K562 (cell line): ENCODE measurements around the gene TRMT112. TPM values are rescaled to one million over a fixed set of nuclear protein-coding genes. Genes with fewer than 3 reads are reported as not detected.

Experiments
- C11orf30 ChIP-seq: fragments of 450-650 bp; IDR thresholded peaks from 2 replicates; pipeline ENCODE4 v1.6.1; 2016; ENCODE audit warnings: low read depth, mild to moderate bottlenecking
- CC2D1A ChIP-seq: fragments of 450-650 bp; IDR thresholded peaks from 2 replicates; pipeline ENCODE4 v1.6.1; 2017; ENCODE audit warnings: mild to moderate bottlenecking
- CGGBP1 ChIP-seq: fragments of 250-450 bp; sonication (Bioruptor Pico); IDR thresholded peaks from 2 replicates; pipeline ENCODE4 v1.9.0; 2021; ENCODE audit warnings: mild to moderate bottlenecking
- CHCHD3 ChIP-seq: fragments of 250-450 bp; sonication (Bioruptor Pico); IDR thresholded peaks from 2 replicates; pipeline ENCODE4 v2.1.2; 2022; ENCODE audit warnings: mild to moderate bottlenecking
- CHD1 ChIP-seq: fragments of 200-600 bp; sonication (generic); IDR thresholded peaks from one replicate; pipeline ENCODE4 v1.6.1; 2012; ENCODE audit warnings: mild to moderate bottlenecking, moderate library complexity, low read length, inconsistent platforms
- E4F1 ChIP-seq: fragments of 250-450 bp; sonication (Bioruptor Pico); IDR thresholded peaks from 2 replicates; pipeline ENCODE4 v1.5.0; 2021; ENCODE audit warnings: mild to moderate bottlenecking, borderline replicate concordance
- ELF1 ChIP-seq: fragments of 200-800 bp; sonication (Bioruptor generic); IDR thresholded peaks from 2 replicates; pipeline ENCODE4 v1.6.1; 2016; ENCODE audit warnings: missing genetic modification characterization, missing compliant biosample characterization
- ELK3 ChIP-seq: fragments of 450-650 bp; formaldehyde crosslinking; IDR thresholded peaks from 2 replicates; pipeline ENCODE4 v1.4.0; 2020; ENCODE audit warnings: mild to moderate bottlenecking
- GATA2 ChIP-seq: sonication (generic); formaldehyde crosslinking; IDR thresholded peaks from 2 replicates; pipeline ENCODE4 v1.4.0; 2020; ENCODE audit warnings: mild to moderate bottlenecking, missing genetic modification reagents
- NR3C1 ChIP-seq: sonication (generic); formaldehyde crosslinking; IDR thresholded peaks from 2 replicates; pipeline ENCODE4 v1.8.1; 2022; ENCODE audit warnings: missing genetic modification reagents
- RCOR1 ChIP-seq, 2 experiments: IDR thresholded peaks; 2 replicates each; pipeline ENCODE4 v1.6.1; 2012; ENCODE audit warnings: low read depth in 2 of 2, low read length in 2 of 2, borderline replicate concordance in 1 of 2, improper control_type of control experiment in 1 of 2
- TSC22D4 ChIP-seq: fragments of 450-650 bp; IDR thresholded peaks from 2 replicates; pipeline ENCODE4 v1.6.1; 2016; ENCODE audit warnings: missing genetic modification characterization, missing biosample characterization, control low read depth
- ZEB2 ChIP-seq: fragments of 450-650 bp; IDR thresholded peaks from 2 replicates; pipeline ENCODE4 v1.6.1; 2016
- ZNF121 ChIP-seq: sonication (generic); formaldehyde crosslinking; conservative IDR thresholded peaks from 2 replicates; pipeline ENCODE4 v1.8.0; 2022; ENCODE audit warnings: missing genetic modification reagents
- ZNF133 ChIP-seq: fragments of 250-450 bp; sonication (Bioruptor Pico); IDR thresholded peaks from 2 replicates; pipeline ENCODE4 v1.4.0; 2020; ENCODE audit warnings: mild to moderate bottlenecking
- ZNF174 ChIP-seq: fragments of 250-450 bp; sonication (Bioruptor Pico); IDR thresholded peaks from 2 replicates; pipeline ENCODE4 v1.4.0; 2020; ENCODE audit warnings: mild to moderate bottlenecking
- ZNF431 ChIP-seq: sonication (generic); formaldehyde crosslinking; IDR thresholded peaks from 2 replicates; pipeline ENCODE4 v1.8.0; 2022; ENCODE audit warnings: mild to moderate bottlenecking, missing genetic modification reagents
- ZNF561 ChIP-seq: fragments of 450-650 bp; formaldehyde crosslinking; conservative IDR thresholded peaks from 2 replicates; pipeline ENCODE4 v1.4.0; 2020; ENCODE audit warnings: mild to moderate bottlenecking, moderate library complexity
- polyA plus RNA-seq, 8 experiments: library from polyadenylated mRNA; depleted of rRNA in 4 of 8; stranded (reverse) in 5 of 8; unstranded in 3 of 8; fragments of >200 nt; fragmentation: Nextera tagmentation in 2 of 8; fragmentation: Illumina TruSeq in 1 of 8; extraction: Ambion mirVana in 2 of 8; extraction: Trizol in 1 of 8; gene quantifications; 2 replicates each; pipeline versions ENCODE4 v1.2.1 to v1.2.3, GENCODE V29; 2011 to 2014; ENCODE audit warnings: inconsistent platforms in 1 of 8, missing spikeins in 1 of 8
- total RNA-seq, 7 experiments: library from RNA; depleted of rRNA in 6 of 7; stranded (reverse); fragments of >200 nt in 6 of 7; fragmentation: Illumina TruSeq in 2 of 7; extraction: Trizol in 2 of 7; gene quantifications; 2 replicates each; pipeline versions ENCODE4 v1.2.1 to v1.2.3, GENCODE V29; 2011 to 2021; ENCODE audit warnings: low replicate concordance in 1 of 7
- TF ChIP-seq, protein P1 (sequence below): fragments of 450-650 bp; formaldehyde crosslinking; IDR thresholded peaks from 2 replicates; pipeline ENCODE4 v1.4.0; 2020; ENCODE audit warnings: mild to moderate bottlenecking, mixed read lengths
- TF ChIP-seq, protein P2 (sequence below): fragments of 450-650 bp; IDR thresholded peaks from 2 replicates; pipeline ENCODE4 v1.6.1; 2018; ENCODE audit warnings: mild to moderate bottlenecking, low read depth; ENCODE audit not compliant: partially characterized antibody
- TF ChIP-seq, protein P3 (sequence below), 3 experiments: fragments of 200-800 bp in 1 of 3; sonication (Bioruptor generic) in 1 of 3; sonication (generic) in 1 of 3; formaldehyde crosslinking in 1 of 3; IDR thresholded peaks; 2 replicates each; pipeline versions ENCODE4 v1.6.1 to v1.8.0; 2016 to 2022; ENCODE audit warnings: mild to moderate bottlenecking in 2 of 3, missing compliant biosample characterization in 2 of 3, missing genetic modification characterization in 2 of 3, missing genetic modification reagents in 1 of 3

The TRMT112 gene
- total and polyA plus RNA-seq, 9 of the 15 experiments (the other 6 are each of a cell fraction or from before 2014, with no cell fraction given) = 162 to 444 (median 300) TPM

DNA sequence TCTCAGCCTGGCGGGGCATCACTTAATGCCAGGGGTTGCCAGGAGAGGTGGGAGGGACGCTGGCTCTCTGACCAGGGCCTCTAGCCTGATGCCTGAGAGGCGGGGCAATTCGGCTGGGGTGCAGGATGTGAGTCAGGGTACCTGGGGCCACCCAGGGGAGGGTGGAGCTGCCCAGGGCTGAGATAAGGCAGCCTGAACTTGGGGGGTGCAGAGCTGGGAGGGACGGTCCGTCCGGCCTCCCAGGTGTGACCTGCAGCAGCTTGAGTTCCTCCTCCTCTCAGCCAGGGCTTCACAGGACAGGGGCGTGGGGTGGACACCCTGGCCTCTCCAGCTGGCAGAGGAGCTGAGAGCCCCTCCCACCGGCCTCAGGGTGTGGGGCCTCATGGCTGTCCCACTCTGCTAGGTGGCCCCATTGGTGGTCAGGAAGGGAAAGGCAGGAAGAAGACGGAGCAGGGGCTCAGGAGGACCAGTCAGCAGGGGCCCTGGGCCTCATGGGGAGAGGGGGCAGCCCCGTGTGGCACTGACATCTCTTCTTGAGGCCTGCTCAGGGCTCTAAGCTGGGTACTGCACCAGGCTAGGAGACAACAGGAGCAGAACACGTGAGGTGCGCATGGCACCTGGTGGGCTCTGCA is 40.7 kb upstream of the TRMT112 start (continued):
- TF ChIP-seq E4F1 (no peak), ZNF174 (CRISPR knock-in tag) (no peak), ZNF121 (no peak), ZNF431 (CRISPR knock-in tag) (no peak), CC2D1A (no peak), ZEB2 (peak; percentile 73; the same call in 1 of the 2 replicates), CGGBP1 (CRISPR knock-in tag) (no peak), ZNF561 (CRISPR knock-in tag) (no peak), C11orf30 (no peak), NR3C1 (CRISPR knock-in tag) (no peak), CHD1 (no peak), ELF1 (tag) (no peak), CHCHD3 (CRISPR knock-in tag) (no peak), TSC22D4 (no peak), ELK3 (CRISPR knock-in tag) (no peak), GATA2 (no peak), ZNF133 (CRISPR knock-in tag) (no peak), RCOR1 (IDR thresholded peaks at IDR 0.05; ENCODE audit: borderline replicate concordance in 1 of 2, low read depth in 2 of 2, low read length in 2 of 2) (0 out of 4 replicates have a peak, but pooled peaks of 1 of the 2 experiments have one; percentile 35)
- TF ChIP-seq, protein P1, sequence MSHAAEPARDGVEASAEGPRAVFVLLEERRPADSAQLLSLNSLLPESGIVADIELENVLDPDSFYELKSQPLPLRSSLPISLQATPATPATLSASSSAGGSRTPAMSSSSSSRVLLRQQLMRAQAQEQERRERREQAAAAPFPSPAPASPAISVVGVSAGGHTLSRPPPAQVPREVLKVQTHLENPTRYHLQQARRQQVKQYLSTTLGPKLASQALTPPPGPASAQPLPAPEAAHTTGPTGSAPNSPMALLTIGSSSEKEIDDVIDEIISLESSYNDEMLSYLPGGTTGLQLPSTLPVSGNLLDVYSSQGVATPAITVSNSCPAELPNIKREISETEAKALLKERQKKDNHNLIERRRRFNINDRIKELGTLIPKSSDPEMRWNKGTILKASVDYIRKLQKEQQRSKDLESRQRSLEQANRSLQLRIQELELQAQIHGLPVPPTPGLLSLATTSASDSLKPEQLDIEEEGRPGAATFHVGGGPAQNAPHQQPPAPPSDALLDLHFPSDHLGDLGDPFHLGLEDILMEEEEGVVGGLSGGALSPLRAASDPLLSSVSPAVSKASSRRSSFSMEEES (CRISPR knock-in tag) = no peak
- TF ChIP-seq, protein P2, sequence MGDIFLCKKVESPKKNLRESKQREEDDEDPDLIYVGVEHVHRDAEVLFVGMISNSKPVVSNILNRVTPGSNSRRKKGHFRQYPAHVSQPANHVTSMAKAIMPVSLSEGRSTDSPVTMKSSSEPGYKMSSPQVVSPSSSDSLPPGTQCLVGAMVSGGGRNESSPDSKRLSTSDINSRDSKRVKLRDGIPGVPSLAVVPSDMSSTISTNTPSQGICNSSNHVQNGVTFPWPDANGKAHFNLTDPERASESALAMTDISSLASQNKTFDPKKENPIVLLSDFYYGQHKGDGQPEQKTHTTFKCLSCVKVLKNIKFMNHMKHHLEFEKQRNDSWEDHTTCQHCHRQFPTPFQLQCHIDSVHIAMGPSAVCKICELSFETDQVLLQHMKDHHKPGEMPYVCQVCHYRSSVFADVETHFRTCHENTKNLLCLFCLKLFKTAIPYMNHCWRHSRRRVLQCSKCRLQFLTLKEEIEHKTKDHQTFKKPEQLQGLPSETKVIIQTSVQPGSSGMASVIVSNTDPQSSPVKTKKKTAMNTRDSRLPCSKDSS = no peak
- TF ChIP-seq, protein P3, sequence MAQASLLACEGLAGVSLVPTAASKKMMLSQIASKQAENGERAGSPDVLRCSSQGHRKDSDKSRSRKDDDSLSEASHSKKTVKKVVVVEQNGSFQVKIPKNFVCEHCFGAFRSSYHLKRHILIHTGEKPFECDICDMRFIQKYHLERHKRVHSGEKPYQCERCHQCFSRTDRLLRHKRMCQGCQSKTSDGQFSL (CRISPR knock-in tag; IDR thresholded peaks at IDR 0.05) = peak; percentile 93
- TF ChIP-seq, protein P3 (tag; IDR thresholded peaks at IDR 0.05) = 0 out of 4 replicates have a peak, but pooled peaks of 1 of the 2 experiments have one; percentile 60
